HG02973 (cell line): ENCODE measurements around the gene NF1.
"Not testable (repeated sequence)": the region's sequence is repeated elsewhere in the genome, so short reads cannot be mapped to it uniquely, and the experiment has no call there.

ENCODE experiments used
- ATAC-seq: cut with Tn5 transposase; IDR thresholded peaks from one replicate; pipeline ENCODE4 v1.9.1; 2021; ENCODE audit warnings: moderate library complexity; ENCODE audit not compliant: unreplicated experiment

NF1 gene

DNA sequence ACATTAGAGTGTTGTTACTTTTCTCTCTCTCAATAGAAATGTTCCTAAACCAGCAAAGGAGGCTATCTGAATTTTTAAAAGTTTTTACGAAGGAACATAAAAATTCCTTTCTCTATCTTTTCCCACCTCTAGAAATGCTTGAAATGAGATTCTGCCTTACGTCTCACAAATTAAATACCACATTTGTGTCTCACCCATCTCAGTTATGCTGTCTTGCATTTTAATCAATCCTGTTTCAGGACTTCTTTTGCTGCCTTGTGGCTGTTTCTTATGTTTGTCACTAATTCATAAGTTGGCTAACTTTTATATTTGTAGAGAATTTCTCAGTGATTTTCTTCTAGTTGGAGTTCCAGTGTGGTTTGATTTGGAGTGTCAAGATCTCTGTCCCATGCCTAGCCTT is 198.8 kb downstream of the NF1 start:
- ATAC-seq: no peak

DNA sequence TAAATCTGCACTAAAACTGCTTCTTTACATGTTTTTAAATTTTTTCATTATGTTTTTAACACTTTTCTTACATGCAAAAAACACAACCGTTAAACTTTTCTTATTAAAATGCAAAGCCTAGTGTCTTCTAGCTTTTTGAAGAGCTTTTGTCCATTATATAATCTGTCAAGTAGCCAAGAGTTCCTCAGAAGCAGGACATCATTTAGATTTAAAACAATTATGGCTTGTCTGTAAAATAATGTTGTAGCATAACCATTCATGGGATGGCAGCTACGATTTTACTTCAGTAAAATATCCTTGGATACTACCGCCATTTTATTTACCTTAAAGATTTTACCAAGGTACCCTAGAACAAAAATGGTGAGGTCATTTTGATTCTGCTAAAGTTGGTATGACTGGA is 199.5 kb downstream of the NF1 start:
- ATAC-seq: no peak

DNA sequence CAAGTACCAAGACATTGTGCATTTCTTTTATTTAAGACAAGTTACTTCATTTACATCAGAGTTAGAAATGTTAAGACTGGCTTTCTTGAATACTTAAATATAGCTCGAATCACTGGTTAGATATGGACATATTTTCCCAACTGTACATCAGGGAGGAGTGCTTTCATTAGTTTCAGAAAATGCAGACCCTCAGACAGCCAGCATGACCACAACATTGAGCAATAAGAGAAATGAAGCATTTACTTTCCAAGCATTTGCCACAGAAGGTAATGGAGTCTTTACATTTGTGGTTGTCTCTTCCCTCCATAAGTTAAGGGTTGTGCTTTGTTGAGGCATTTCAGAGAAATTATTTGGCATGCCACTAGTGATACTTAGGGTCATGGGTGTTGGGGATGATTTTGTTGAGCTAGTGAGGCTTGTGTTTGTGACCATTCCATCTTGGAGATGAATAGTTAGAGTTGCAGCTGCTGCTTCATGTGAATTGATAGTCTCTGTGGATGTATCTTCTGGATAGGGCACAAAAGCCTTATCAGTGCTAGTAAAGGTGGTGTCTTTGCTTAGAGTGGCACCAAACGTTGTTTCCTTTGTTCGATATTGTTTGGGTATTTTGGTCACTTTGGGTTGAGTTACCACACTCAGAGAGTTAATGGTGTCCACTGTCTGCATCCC is 200.2 kb downstream of the NF1 start:
- ATAC-seq: no peak

DNA sequence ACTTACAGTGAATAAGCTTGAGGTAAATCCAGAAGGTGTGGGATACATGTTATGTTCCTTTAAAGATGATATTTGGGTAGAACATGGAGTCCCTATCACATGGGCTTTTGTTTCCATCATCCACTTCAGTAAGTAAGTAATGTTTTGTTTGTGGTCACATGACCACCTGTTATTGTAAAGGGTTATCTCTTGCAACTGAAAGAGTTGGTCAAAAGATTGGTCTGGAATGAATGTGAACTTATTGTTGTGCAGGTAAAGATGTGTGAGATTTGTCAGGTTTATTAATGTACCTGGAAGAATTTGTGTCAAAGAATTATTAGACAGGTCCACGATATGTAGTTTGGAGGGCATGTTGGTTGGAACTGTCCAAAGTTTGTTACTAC is 200.7 kb downstream of the NF1 start:
- ATAC-seq: no peak

DNA sequence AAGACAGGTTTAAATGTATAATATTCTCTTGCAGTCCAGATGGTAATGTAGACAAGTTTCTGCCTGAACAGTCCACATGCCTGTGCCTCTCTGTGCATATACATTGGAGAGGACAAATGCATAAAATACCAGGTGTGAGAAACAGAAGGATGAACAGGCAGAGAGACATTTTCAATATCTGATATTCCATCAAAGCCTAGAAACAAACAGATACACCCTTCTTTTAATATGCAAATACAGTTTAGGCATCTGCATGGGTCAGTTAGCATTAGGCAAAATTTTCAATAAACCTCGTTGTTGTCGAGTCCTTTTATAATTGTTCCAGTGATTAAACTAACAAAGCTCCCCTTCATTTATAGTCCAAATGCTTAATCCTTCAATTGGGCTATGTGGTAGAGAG is 201.4 kb downstream of the NF1 start:
- no peak for ATAC-seq

- ATAC-seq: no peak
Measured at GRCh38 chr17:31297090-31297489, 202.3 kb downstream of the NF1 start, which contains the start of gene OMG. OMG (minus strand) TSS chr17:31297239; CDS start chr17:31296331, 908 bp downstream.

GRCh38 chr17:31299624-31300023 is 204.8 kb downstream of the NF1 start:
- ATAC-seq: no peak

DNA sequence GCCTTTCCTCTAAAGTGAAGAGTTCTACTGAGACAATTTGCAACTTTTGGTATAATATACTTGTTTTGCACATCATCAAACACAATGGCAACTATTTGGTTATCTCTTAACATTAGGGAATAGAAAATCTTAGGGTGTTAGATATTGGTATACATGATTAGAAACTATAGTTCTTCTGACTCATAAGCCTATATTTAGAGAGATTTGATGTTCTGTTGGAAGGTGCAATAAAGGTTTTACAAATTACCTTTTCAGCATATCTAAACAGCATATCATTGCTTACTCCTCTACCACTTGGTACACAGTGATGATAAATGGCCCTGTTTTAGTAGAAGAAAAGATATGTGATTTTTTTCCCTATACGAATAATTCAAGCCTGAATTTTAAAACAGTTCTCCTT is 212.9 kb downstream of the NF1 start:
- ATAC-seq: no peak

DNA sequence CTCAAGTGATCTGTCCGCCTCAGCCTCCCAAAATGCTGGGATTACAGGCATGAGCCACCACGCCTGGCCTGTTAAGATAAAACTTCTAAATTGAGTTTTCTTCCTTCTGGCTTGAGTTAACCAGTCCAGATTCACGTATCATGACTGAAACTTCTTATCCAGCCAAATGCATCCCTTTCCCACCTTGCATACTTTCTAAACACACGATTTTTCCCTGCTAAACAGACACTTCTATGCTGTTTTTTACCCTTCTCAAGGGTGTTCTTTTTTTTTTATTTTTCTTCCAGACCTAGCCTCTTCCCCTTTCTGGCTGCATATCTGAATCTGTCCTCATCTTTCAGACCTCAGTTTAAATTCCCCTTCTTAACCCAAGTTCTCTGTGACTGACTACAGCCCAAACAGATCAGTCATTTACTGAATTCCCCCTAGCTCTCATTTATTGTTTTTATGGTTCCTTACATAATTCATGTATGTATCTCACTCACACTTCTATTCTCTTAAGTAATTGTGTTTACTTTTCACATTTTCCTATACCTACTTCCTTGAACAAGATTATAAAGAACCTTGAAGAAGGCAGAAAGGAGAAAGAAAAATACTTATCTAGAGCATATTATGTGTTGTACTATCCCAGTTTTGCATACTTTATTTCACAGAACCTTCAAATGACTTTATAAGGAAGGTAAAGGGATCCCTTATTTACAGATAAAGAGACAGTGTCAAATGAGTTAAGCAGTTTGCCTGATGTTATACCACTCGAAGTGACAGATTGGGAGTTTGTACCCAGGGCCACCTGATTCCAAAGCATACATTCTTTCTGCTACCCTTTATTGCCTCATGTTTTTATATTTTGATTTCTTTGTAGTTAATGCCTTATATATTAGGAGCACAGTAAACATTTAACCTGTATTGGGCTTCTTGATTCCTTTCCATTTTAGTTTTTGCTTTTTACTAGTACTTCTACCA is 213.9 kb downstream of the NF1 start:
- no peak for ATAC-seq

GRCh38 chr17:31309556-31309955 is 214.8 kb downstream of the NF1 start:
- no peak for ATAC-seq

DNA sequence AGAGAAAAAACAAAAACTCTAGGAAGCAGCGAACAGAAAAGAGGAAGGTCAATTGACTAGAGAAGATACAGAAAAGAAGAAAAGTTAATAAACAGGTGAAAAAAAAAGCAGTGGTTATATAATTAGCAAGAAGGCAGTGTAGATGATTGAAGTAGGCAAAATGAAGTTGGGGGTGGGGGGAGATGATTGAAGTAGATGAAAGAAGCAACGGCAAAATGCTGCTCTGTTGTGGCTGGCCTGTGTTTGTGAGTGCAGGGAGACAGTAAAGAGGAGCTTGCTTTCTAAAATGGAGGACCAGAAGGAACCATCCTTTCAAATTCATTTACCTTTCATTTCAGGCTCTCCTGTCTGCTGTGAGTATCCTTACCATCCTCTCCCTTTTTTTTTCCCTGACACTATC is 215.5 kb downstream of the NF1 start:
- ATAC-seq: no peak

- ATAC-seq: no peak
Measured at GRCh38 chr17:31310886-31311285, 216.1 kb downstream of the NF1 start.

- ATAC-seq: no peak
Measured at GRCh38 chr17:31311526-31311925, 216.7 kb downstream of the NF1 start.

DNA sequence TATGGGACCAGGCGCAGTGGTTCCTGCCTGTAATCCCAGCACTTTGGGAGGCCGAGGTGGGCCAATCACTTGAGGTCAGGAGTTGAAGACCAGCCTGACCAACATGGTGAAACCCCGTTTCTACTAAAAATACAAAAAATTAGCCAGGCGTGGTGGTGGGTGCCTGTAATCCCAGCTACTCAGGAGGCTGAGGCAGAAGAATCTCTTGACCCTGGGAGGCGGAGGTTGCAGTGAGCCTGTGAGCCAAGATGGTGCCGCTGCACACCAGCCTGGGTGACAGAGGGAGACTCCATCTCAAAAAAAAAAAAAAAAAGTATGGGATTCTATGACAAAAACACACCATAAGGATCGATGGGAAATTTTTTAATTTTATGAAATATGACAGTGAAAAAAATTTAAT is 217.4 kb downstream of the NF1 start:
- not testable (repeated sequence) for ATAC-seq

- peak; percentile 28 for ATAC-seq
Measured at GRCh38 chr17:31313982-31314781, 219.4 kb downstream of the NF1 start, which contains the start of gene EVI2B. EVI2B (minus strand) TSS chr17:31314054; CDS start chr17:31305609, 8,445 bp downstream.

- ATAC-seq: no peak
Measured at GRCh38 chr17:31314782-31315100, 220.0 kb downstream of the NF1 start.

GRCh38 chr17:31318298-31318801 is 223.6 kb downstream of the NF1 start:
- ATAC-seq: no peak

DNA sequence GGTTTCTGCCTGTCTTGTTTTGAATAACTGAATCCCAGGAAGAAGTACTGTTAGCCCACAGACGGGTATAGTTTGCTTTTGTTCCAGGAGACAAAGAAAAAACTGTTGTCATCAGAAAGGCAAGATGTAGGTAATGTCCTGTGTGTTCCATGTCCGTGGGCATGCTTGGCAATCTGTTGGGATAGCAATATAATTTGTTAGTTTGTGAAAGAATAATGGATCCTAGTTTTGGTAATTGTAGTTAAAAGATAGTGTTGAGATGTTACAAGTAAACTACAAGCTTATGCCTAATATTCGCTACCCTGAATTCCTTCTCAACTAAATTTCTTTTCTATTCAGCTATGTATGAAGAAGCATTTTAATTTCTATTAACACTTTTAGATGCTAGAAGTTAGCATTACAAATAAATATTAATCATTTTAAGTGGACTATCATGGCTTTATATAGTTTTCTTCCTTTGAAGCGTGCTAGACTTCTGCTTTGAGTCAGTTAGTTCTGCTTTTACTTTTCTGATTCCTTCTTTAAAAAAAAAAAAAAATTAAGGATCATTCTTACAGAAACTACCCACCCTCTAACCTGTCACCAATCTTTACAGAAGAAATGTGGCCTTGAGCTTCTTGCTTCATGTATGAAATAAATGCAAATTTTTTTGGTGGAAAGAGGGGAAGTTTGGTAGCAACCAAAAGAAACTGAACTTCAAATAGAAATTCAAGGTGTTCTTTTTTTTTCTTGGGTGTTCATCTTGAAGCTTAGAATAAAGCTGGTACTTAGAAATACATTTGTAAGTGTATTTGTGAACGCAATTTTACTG is 224.3 kb downstream of the NF1 start:
- no peak for ATAC-seq

GRCh38 chr17:31320241-31320640 is 225.5 kb downstream of the NF1 start:
- ATAC-seq: no peak

DNA sequence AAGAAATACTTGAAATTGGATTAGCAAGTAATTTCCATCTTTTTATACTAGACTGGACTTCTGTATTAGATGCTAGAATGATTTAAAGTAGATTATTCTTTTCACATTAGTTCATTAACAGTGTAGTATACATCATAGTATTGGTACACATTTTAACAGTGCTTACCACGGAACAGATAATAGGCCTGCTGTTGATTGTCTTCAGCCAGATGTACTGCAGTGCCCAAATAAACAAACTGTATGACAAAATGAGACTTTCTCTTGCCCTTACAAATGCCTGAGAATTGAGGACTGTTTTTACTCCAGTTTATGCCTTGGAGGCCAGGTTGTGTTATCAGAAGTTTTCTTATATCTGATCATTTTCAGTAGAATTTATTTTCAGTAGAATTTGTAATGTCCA is 226.0 kb downstream of the NF1 start:
- ATAC-seq: no peak
